ENCODE data around the gene COMMD2.

The COMMD2 gene

GRCh38 chr3:149736175-149736952 lies 15.9 kb downstream of the COMMD2 start:
- no peak for TF ChIP-seq CTCF (IDR thresholded peaks at IDR 0.05; ENCODE audit: low read depth, low read length, missing control alignments)

DNA sequence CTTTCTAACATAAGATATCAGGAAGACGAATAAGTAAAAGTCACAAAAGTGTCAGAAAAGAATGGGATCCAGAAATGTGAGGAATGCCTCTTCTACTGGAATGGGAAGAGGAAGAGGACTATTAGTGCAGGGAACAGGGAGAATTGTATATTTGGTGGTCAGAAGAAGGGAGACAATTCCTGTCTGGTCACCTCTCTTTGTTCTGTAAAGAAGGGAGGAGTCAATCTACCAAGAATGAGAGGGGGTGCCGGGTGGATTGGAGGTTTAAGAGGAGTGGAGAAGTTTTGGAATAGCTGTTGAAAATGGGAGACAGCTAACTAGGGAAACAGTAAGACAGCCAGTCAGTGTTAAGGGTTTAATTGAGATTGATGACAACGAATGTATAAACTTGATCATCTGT lies 20.1 kb downstream of the COMMD2 start:
- in situ Hi-C loops (cut with HindIII; ENCODE audit: low sequenced_read_pairs) = loop anchor here (25.0 kb wide), 1 partner anchor 220 kb away; no protein-coding TSS in a partner anchor
- no peak for DNase-seq (ENCODE audit: low read depth)
- no peak for TF ChIP-seq CTCF (IDR thresholded peaks at IDR 0.05; ENCODE audit: low read depth, low read length, missing control alignments)
- no peak overlapping the region for H3K4me3 ChIP-seq (ENCODE audit: low read depth, low read length)

More at GRCh38 chr3:149736175-149736952, 15.9 kb downstream of the COMMD2 start:
- DNase-seq (ENCODE audit: low read depth) = peak; percentile 80
- H3K4me3 ChIP-seq (ENCODE audit: low read depth, low read length) = no peak overlapping the region
- in situ Hi-C loops (cut with HindIII; ENCODE audit: low sequenced_read_pairs) = loop anchor here (25.0 kb wide), 1 partner anchor 224 kb away; no protein-coding TSS in a partner anchor

- no peak overlapping the region for H3K4me3 ChIP-seq (ENCODE audit: low read depth, low read length)
- DNase-seq (ENCODE audit: low read depth) = no peak
- TF ChIP-seq CTCF (IDR thresholded peaks at IDR 0.05; ENCODE audit: low read depth, low read length, missing control alignments) = no peak
- in situ Hi-C loops (cut with HindIII; ENCODE audit: low sequenced_read_pairs) = loop anchor here (25.0 kb wide), 1 partner anchor 215 kb away; no protein-coding TSS in a partner anchor
Observed at GRCh38 chr3:149727656-149728055, 24.6 kb downstream of the COMMD2 start.

DNA sequence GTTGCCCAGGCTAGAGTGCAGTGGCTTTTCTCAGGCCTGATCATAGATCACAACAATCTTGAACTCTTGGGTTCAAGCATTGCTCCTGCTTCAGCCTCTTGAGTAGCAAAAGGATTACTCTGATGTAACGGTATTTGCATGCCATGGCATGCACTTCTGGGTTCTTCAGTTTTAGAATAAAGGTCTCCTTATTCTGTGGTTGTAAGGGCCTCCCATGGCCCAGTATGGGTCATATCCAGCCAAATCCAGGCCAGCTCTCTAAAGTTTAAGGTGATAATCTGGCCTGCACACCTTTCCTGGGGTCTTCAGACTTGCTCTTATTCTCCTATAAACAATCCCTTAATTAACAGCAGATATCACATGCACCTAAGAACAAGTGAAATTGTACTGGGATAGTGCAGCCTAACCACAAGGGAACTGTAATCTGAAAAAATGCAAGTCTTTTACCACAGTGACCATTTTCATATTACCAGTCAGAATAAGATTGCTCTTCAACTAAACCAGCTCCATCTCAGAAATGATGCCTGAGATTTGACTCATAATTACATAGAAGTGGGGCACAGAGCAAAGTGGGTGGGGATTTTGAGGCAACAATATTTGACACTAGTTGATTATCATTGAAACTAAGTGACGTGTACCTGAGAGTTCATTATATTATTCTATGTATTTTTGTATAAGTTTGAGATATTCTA lies 25.4 kb downstream of the COMMD2 start:
- no peak overlapping the region for H3K4me3 ChIP-seq (ENCODE audit: low read depth, low read length)
- in situ Hi-C loops (cut with HindIII; ENCODE audit: low sequenced_read_pairs) = loop anchor here (25.0 kb wide), 1 partner anchor 215 kb away; no protein-coding TSS in a partner anchor
- no peak for TF ChIP-seq CTCF (IDR thresholded peaks at IDR 0.05; ENCODE audit: low read depth, low read length, missing control alignments)
- no peak for DNase-seq (ENCODE audit: low read depth)

GRCh38 chr3:149723781-149724180 lies 28.5 kb downstream of the COMMD2 start:
- no peak for DNase-seq (ENCODE audit: low read depth)
- H3K4me3 ChIP-seq (ENCODE audit: low read depth, low read length) = no peak overlapping the region
- no peak for TF ChIP-seq CTCF (IDR thresholded peaks at IDR 0.05; ENCODE audit: low read depth, low read length, missing control alignments)
- in situ Hi-C loops (cut with HindIII; ENCODE audit: low sequenced_read_pairs) = no loop called here

- no peak overlapping the region for H3K4me3 ChIP-seq (ENCODE audit: low read depth, low read length)
- no peak for TF ChIP-seq CTCF (IDR thresholded peaks at IDR 0.05; ENCODE audit: low read depth, low read length, missing control alignments)
- no peak for DNase-seq (ENCODE audit: low read depth)
- in situ Hi-C loops (cut with HindIII; ENCODE audit: low sequenced_read_pairs) = no loop called here
Observed at GRCh38 chr3:149720918-149721317, 31.4 kb downstream of the COMMD2 start.
